ENCODE data around the gene BACH2.
A peak's percentile ranks its signal among the peaks of the same experiment; 100 is the strongest.

BACH2 gene

DNA sequence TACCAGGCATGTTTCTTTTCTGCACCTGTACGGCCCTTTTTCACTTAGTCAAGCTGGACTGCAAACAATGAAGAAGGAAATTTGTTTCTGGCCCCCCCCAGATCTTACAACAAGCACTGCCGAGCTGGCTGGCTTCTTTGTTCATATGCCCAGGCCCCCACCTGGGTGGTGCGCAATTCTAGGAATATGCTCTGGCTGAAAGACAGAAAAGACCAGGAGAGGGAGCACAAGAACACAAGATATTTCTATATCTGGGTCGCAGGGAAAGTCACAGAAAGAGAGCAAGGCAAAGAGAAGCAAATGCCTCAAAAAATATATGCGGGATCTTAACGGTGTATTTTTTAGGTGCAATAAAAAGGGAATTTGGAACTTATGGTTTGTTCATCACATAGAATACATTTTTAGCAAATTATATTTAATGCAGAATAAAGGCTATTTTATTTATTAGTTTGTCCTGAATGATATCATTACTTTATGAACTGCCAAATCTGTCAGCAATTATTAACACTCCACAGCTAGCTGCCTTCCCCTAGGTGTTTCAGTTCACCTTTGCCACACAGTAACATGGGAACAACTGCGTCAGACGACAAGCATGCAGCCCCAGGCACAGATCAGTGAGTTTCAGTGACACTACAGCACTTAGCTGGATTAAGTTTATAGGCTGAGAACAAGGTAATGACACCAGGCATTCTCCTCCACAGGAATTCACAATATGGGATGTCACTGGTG lies 325.9 kb downstream of the BACH2 start:
- DNase-seq (ENCODE audit: low spot score) = no peak

DNA sequence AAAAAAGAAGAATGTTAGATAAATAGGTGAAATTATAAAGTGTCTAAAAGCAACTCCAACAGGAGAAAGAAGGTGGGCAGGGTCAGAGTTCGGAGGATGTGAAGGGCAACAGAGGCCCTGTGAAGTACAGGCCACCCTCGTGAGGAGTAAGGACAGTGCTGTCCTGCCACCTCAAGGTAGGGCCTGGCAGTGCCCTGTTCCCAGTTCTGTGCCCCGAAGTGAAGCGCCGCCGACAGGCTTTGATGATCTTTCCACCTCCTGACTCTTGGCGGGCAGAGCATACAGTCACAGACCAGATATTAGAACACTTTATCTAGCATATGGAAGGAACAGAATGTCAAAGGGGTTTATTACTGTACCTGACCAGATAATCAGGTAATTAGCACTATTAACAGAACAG lies 326.6 kb downstream of the BACH2 start:
- no peak for DNase-seq (ENCODE audit: low spot score)

GRCh38 chr6:89966913-89967312 lies 329.7 kb downstream of the BACH2 start:
- no peak for DNase-seq (ENCODE audit: low spot score)

- DNase-seq (ENCODE audit: low spot score) = no peak
Measured at GRCh38 chr6:89966228-89966544, 330.5 kb downstream of the BACH2 start.

GRCh38 chr6:89965441-89966227 lies 331.0 kb downstream of the BACH2 start:
- DNase-seq (ENCODE audit: low spot score) = no peak

DNA sequence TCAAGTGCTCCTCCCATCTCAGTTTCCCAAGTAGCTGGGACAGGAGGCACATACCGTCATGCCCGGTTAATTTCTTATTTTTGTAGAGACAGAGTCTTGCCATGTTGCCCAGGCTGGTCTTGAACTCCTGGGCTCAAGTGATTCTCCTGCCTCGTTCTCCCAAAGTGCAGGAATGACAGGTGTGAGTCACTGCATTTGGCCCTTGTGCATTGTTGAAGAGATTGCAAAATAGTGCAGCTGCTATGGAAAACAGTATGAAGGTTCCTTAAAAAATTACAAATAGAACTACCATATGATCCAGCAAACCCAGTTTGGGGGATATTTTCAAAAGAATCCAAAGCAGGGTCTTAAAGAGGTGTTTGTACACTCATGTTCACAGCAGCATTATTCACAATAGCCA lies 333.3 kb downstream of the BACH2 start:
- DNase-seq (ENCODE audit: low spot score) = no peak

DNA sequence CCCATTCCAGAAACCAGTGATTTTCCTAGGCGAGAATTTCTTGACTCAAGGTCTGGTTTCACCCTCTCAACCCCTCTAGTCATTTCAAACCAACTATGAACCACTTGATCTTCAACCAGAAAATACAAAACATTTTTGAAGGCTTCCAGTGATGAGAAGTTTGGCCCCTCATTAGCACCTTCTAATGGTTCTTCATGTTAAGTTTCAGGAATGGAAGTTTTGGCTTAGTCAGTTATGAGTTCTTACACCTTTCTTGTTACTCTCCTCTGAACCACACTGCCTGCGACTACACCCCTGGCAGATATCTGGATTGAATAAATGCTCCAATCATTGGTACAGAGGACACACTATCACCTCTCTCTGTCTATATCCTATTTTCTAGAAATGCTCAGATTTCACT lies 335.2 kb downstream of the BACH2 start:
- no peak for DNase-seq (ENCODE audit: low spot score)

DNA sequence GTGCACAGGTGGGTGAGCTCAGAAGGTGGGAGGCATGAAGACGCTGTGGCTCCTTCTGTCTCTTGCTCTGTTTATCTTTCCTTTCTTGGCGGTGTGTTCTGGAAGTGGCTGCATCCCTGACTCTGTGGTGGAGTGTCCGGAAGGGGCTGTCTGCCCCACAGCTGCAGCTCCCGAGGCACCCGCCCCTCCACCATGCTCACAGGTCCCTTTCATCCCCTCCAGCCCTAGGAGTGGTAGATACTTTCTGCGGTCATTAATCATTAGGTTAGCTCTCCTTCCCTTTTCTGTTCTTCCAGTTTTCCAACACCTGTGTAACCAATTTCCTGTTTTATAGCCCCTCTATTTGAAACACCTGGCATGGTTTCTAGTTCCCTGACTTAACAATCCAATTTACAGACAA lies 336.8 kb downstream of the BACH2 start:
- DNase-seq (ENCODE audit: low spot score) = no peak

DNA sequence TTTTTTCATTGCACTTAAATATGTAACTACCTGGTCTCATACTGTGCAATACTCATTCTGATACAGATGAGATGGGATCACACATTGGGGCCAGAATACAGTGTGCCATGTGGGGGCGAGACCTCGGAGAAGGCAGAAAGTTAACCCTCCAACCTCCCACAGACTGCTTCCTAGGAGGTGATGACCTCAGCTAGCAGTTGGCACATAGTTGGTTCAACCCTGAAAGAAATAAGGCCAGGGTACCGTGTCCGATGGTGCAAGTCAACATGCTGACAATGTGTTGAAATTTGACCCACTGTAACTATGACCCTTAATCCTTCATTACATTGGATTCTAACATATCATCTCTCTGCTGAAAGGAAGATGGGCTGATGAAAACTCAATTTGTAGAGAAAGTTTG lies 340.5 kb downstream of the BACH2 start:
- DNase-seq (ENCODE audit: low spot score) = no peak

GRCh38 chr6:89955364-89955763 lies 341.3 kb downstream of the BACH2 start:
- no peak for DNase-seq (ENCODE audit: low spot score)

DNA sequence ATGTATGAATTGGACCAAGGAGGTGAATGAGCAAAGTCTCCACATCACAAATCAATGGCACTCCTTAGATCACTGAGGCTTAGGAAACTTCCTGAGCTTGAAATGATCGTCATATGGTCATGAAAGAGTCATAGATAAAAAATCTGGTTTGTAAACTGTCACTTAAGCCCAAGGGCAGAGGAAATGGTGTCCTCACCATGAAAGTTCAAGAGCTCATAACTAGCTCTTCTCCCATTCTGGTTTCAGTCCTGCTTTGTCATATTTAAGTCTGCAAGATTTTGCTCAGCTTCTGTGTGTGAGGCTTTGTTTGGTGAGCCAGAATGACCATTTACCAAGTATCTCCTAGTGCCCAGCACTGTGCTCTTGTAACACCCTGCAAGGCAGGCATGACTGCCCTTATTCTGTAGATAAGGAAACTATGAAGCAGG lies 341.9 kb downstream of the BACH2 start:
- no peak for DNase-seq (ENCODE audit: low spot score)

DNA sequence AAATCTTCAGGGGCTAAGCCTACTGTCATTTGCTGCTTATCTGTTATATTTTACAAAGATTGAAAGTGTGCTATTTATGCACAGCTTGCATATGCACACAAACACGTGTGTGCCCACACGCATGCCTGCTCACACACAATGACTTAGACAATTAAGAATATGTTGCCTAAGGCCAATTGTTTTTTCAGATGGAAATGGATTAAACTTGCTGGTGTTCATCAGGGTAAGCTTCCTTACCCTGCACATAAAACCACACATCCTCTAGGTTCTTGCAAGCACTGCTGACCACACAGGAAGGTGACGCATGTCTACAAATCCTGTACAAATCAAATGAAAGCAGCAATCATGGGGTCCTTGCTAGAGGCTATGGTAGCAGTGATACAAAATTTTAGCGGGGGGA lies 344.0 kb downstream of the BACH2 start:
- DNase-seq (ENCODE audit: low spot score) = no peak

GRCh38 chr6:89952105-89952671 lies 344.5 kb downstream of the BACH2 start:
- DNase-seq (ENCODE audit: low spot score) = no peak

DNA sequence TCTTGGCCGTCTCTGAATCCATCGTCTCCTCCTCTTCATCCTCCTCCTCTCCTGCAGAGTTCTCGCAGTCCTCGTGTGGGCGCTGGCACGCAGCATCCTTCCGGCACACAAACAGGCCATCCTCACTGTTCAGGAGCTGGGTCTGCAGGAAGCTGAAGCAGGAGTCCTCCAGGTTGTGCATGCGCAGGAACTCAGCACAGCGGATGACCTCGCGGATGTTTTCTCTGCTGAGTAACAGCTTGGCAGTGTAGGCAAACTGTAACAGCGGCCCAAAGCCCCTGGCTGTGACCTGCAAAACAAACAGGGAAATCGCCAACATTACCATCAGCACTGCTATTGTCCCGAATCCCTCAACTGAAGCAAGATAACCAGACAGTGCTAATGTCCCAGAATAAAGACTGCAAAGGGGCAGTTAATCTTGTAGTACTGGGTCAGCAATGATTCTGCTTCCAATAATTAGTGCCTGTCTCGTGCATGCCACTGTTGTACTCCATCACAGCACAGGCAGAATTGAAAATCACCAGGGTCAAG lies 345.0 kb downstream of the BACH2 start:
- DNase-seq (ENCODE audit: low spot score) = no peak

GRCh38 chr6:89950879-89951391 lies 345.7 kb downstream of the BACH2 start:
- no peak for DNase-seq (ENCODE audit: low spot score)

DNA sequence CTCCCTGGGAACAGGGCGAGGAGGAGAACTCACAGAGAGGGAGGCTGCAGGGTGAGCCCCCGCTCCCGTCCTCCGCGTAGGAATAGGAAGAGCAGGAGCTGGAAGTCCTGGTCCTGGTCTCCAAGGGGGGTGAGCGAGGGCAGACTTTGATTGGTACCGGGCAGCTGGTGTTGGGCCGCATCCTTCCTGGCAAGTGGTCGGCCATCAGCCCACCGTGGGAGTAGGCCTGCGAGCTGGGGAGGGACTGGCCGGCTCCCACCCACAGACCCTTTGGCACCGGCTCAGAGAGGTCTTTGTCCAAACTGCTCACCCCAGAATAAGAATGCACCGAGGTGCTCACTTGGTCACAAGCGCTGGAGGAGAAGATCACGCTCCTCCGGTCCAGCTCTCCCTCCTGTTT lies 346.2 kb downstream of the BACH2 start:
- no peak for DNase-seq (ENCODE audit: low spot score)

DNA sequence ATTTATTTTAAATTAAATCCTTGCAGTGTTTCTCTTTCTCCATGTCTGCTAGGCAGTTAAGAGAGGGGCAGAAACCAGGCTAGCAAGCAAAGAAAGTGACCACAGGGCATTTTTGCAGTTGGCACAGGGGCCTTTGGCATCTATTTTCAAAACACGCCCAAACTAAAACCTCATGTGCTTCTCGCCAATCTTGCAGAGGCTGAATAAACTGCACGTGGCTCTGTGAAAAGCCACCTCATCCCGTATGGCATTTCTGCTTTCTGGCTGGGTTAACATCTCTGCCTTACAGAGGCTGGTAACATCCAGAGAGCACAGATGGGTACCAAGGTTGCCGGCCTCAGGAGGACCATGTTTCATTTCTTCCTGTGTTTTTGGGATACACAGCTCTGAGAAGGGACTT lies 347.8 kb downstream of the BACH2 start:
- no peak for DNase-seq (ENCODE audit: low spot score)

DNA sequence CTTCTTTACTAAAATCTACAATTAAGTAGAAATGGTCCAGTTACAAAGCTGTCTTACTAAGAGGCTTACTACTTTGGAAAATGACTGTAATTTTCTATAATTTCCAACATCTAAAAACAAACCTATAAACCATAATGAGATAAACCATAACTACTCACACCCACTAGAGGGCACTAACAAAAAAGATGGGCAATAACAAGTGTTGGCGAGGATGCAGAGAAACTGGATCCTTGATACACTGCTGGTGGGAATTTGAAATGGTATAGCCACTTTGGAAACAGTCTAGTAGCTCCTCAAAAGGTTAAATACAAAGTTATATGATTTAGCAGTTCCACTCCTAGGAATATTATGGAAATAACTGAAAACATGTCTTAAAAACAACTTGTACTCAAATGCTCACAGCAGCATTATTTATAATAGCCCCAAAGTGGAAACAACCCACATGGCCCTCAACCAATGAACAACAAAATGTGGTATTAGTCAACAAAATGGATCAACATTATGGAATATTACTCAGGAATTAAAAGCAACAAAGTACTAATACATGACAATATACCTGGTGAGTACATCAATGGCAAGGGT lies 351.7 kb downstream of the BACH2 start:
- DNase-seq (ENCODE audit: low spot score) = peak; percentile 63

DNA sequence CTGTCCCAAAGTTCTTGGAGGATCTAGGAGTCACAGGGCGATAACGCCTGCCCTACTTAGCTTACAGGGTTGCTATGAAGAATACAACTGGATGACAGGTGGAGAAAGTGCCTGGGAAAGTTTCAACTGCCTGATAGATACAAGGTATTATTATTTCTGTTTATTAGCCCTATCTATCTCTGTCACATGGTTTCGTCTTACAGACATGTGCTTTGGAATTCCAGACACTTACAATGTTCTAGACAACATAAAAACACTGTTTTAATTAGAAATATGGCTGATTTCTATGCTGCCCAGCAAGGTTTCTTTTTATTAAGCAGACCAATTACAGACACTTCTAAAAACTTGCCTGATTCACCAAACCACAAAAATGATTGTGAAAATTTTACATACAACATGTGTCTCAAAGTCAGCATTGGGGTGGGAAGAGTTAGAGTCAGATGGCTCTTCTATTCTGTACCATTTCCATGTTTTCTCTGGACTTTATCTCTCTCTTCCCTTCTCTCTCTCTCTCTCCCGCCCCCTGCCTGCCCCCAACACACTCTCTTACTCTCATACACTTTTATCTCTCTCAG lies 352.4 kb downstream of the BACH2 start:
- no peak for DNase-seq (ENCODE audit: low spot score)

- DNase-seq (ENCODE audit: low spot score) = no peak
Measured at GRCh38 chr6:89942601-89943000, 354.0 kb downstream of the BACH2 start.

GRCh38 chr6:89941763-89942497 lies 354.7 kb downstream of the BACH2 start:
- no peak for DNase-seq (ENCODE audit: low spot score)

All from NAMALWA (cell line).